Neural crest cell (in vitro differentiated cells): Measurements from ENCODE around the gene IFT43. TPM values are rescaled to one million over a fixed set of nuclear protein-coding genes. Genes with fewer than 3 reads are reported as not detected.

Experiments
- DNase-seq: peaks from one replicate; pipeline ENCODE4 v3.0.0; 2021; ENCODE audit warnings: low read depth, mixed read lengths, low spot score
- H3K27ac Mint-ChIP-seq: one replicate; pipeline ENCODE4 v1.8.0; 2021; ENCODE audit warnings: mild to moderate bottlenecking, mixed read lengths; ENCODE audit not compliant: unreplicated experiment
- H3K27me3 Mint-ChIP-seq: 2 replicates; pipeline ENCODE4 v1.8.0; 2021; ENCODE audit warnings: low read depth, mild to moderate bottlenecking, mixed read lengths
- H3K36me3 Mint-ChIP-seq: 2 replicates; pipeline ENCODE4 v1.8.0; 2021; ENCODE audit warnings: low read depth, mild to moderate bottlenecking, mixed read lengths
- H3K4me1 Mint-ChIP-seq: 2 replicates; pipeline ENCODE4 v1.8.0; 2021; ENCODE audit warnings: mixed read lengths
- H3K4me3 Mint-ChIP-seq: one replicate; pipeline ENCODE4 v1.8.0; 2021; ENCODE audit warnings: mild to moderate bottlenecking, mixed read lengths
- H3K9me3 Mint-ChIP-seq: 2 replicates; pipeline ENCODE4 v1.8.0; 2021; ENCODE audit warnings: mixed read lengths
- total RNA-seq: library from RNA; stranded (reverse); gene quantifications from 2 replicates; pipeline ENCODE4 v1.2.1, GENCODE V29; 2021
- TF ChIP-seq, protein P1 (sequence below): fragments of 200-600 bp; sonication (generic); conservative IDR thresholded peaks from 2 replicates; pipeline ENCODE4 v1.5.0; 2021; ENCODE audit warnings: antibody characterized with exemption, mild to moderate bottlenecking

The IFT43 gene
- total RNA-seq, 1 donor from 2014 or later = 34.1 TPM

- Mint-ChIP-seq H3K27me3 (peaks cover 20% of the 10 kb centered on the region), H3K9me3 (no peaks in the 10 kb centered on the region), H3K36me3 (no peaks in the 10 kb centered on the region), H3K4me3 (peak overlapping the region; percentile 88), H3K27ac (peak overlapping the region; percentile 63), H3K4me1 (peaks cover 38% of the 10 kb centered on the region)
- TF ChIP-seq, protein P1, sequence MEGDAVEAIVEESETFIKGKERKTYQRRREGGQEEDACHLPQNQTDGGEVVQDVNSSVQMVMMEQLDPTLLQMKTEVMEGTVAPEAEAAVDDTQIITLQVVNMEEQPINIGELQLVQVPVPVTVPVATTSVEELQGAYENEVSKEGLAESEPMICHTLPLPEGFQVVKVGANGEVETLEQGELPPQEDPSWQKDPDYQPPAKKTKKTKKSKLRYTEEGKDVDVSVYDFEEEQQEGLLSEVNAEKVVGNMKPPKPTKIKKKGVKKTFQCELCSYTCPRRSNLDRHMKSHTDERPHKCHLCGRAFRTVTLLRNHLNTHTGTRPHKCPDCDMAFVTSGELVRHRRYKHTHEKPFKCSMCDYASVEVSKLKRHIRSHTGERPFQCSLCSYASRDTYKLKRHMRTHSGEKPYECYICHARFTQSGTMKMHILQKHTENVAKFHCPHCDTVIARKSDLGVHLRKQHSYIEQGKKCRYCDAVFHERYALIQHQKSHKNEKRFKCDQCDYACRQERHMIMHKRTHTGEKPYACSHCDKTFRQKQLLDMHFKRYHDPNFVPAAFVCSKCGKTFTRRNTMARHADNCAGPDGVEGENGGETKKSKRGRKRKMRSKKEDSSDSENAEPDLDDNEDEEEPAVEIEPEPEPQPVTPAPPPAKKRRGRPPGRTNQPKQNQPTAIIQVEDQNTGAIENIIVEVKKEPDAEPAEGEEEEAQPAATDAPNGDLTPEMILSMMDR = no peak
- no peak for DNase-seq
Measured at GRCh38 chr14:75980856-75981255, 4.7 kb upstream of the IFT43 start.

DNA sequence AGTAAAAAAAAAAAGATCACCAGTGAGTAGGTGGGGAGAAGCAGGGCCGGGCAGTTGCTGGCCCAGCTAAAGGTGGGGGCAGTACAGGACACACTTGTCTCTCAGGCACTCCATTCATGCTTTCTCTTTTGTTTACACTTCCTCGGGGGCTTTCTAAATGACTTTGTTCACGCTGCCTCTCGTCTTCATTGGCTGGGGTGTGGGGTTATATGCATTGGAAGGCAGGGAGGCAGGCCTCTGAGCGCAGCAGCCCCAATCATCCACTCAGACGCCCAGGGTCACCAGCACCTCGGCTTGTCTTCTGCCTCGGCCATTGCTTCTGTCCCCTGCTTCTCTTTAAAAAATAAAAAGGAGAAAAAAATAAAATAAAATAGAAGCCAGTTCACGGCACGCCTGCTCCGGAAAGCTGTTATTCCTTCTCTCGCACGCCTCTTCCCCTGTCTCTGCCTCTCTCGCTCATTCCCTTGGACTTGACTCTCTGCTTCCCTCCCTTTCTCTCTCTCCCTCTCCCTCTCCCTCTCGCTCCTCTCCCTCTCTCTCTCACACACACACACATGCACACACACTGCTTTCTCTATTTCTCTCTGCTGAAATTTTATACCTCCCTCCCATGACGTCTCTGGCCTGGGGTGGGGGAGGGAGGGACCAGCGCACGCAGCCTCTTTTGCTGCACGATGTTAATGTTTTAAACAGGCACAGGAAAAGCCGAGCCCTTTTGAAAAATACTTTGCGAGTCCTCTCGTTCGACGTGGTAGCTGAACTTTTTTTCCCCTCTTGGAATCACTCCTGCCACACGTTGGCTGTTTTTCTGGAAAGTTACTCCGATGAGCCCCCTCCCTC is 3.9 kb upstream of the IFT43 start, which contains the start of gene TGFB3:
TSS of gene TGFB3 (minus strand) at position 570 of the 840 bp plus-strand sequence. CDS start 1,102 bp downstream, outside the sequence.
- peaks cover 20% of the 10 kb centered on the region for H3K27me3 Mint-ChIP-seq
- TF ChIP-seq, protein P1 = no peak
- no peaks in the 10 kb centered on the region for H3K36me3 Mint-ChIP-seq
- peaks cover 42% of the 10 kb centered on the region for H3K4me1 Mint-ChIP-seq
- H3K27ac Mint-ChIP-seq = peak within 1 kb of the TSS; percentile 63
- H3K4me3 Mint-ChIP-seq = peak within 1 kb of the TSS; percentile 88
- H3K9me3 Mint-ChIP-seq = no peaks in the 10 kb centered on the region
- no peak for DNase-seq

DNA sequence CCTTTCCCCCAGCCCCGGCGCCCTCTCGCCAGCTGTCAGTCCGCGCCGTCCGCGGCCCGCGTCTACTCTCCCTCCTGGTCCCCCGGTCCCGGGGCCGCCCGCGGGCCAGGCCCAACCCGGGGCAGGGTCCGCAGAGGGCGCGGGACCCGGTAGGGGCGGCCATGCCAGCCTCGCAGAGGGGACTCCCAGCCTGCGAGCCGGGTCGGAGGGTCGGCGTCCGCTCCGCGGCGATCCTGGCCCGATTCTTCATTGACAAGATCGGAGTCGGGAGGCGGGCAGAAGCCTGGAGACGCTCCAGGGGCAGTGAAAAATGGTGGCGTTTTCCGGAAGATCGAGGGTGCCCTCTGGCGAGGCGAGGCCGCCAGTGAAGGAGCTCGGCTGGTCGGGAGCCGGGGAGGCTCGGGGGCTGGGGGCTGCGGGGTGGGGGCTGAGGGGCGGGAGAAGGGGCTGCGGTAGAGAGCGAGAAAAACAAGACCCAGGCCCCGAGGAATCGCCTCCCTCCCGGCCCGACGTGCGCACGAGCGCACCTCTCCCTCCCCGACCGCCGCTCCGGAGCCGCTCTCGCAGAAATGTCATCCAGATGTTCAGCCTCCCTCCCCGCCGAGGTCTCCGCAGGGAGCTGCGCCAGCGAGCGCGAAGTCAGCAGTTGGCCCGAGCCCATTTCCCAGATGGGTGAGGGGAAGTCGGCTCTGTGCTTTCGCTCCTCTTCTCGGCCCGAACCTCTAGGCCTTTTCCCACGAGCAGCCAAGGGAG is 3.1 kb upstream of the IFT43 start:
- Mint-ChIP-seq H3K27ac (no peak overlapping the region), H3K9me3 (no peaks in the 10 kb centered on the region), H3K4me1 (peaks cover 41% of the 10 kb centered on the region), H3K36me3 (no peaks in the 10 kb centered on the region), H3K4me3 (peak overlapping the region; percentile 88), H3K27me3 (peaks cover 20% of the 10 kb centered on the region)
- DNase-seq = peak; percentile 88
- TF ChIP-seq, protein P1 = peak; percentile 79

- TF ChIP-seq, protein P1 = no peak
- Mint-ChIP-seq H3K4me3 (peak overlapping the region; percentile 88), H3K36me3 (no peaks in the 10 kb centered on the region), H3K9me3 (no peaks in the 10 kb centered on the region), H3K4me1 (peaks cover 41% of the 10 kb centered on the region), H3K27ac (no peak overlapping the region), H3K27me3 (peaks cover 20% of the 10 kb centered on the region)
- no peak for DNase-seq
Measured at GRCh38 chr14:75983019-75983358, 2.6 kb upstream of the IFT43 start.

DNA sequence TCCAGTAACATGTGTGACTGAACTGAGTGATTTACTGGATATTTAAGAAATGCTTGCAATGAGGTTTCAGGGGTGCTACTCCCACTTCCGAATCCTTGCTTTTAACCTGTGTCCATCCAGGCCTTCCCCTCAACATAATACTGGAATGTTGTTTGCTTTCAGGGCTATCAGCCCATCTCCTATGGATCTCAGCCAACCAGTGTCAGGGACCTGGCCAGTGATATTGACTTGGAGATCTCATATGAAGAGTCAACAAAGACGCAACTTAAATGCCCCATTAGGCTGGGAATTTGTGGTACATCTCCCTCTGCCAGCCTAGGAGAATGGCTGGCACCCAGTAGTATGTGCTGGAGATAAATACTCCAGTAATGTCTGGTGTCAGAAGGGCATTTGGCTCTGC is 889 bp upstream of the IFT43 start:
- Mint-ChIP-seq H3K4me1 (peaks cover 37% of the 10 kb centered on the region), H3K9me3 (no peaks in the 10 kb centered on the region), H3K27ac (no peak overlapping the region), H3K27me3 (peaks cover 20% of the 10 kb centered on the region), H3K4me3 (peak overlapping the region; percentile 88), H3K36me3 (no peaks in the 10 kb centered on the region)
- TF ChIP-seq, protein P1 = no peak
- DNase-seq = no peak
